OCI-LY7 (cell line): ENCODE data around the gene ALG11. TPM values are rescaled to one million over a fixed set of nuclear protein-coding genes. Genes with fewer than 3 reads are reported as not detected.

Experiments used
- BruUV-seq: library from RNA; stranded (reverse); fragments of 400-500 nt; replicated peaks from 2 replicates; lab custom pipeline; 2021; lab: Mats Ljungman, UMichigan
- CTCF ChIA-PET: fragments of 300-600 bp; sonication (Branson Sonifier 250); formaldehyde crosslinking; loops from one replicate; lab custom pipeline; 2022; ENCODE audit warnings: antibody characterized with exemption; ENCODE audit not compliant: unreplicated experiment; lab: Charles Lee
- POLR2A ChIA-PET: fragments of 300-600 bp; sonication (Branson Sonifier 250); formaldehyde crosslinking; loops from one replicate; lab custom pipeline; 2022; ENCODE audit warnings: antibody characterized with exemption; lab: Charles Lee
- DNase-seq: peaks from one replicate; pipeline ENCODE4 v3.0.0-alpha.2; 2015; ENCODE audit warnings: low spot score
- H2AFZ ChIP-seq: fragments of 200-600 bp; sonication (generic), shearing (Covaris generic); 2 replicates; pipeline ENCODE4 v1.6.1; 2014; ENCODE audit warnings: mild to moderate bottlenecking, antibody characterized with exemption, low read length, moderate library complexity
- H3K27ac ChIP-seq: fragments of 200-600 bp; sonication (generic); 2 replicates; pipeline ENCODE4 v1.5.1; 2014; ENCODE audit warnings: mixed run types, low read depth, mild to moderate bottlenecking, moderate library complexity, low read length, inconsistent platforms; ENCODE audit not compliant: poor library complexity, severe bottlenecking
- H3K36me3 ChIP-seq: fragments of 200-600 bp; sonication (generic); 2 replicates; pipeline ENCODE4 v1.6.1; 2014; ENCODE audit warnings: mild to moderate bottlenecking, antibody characterized with exemption, low read length, moderate library complexity, mixed read lengths; ENCODE audit not compliant: insufficient read depth
- H3K4me1 ChIP-seq: fragments of 200-600 bp; sonication (generic); 2 replicates; pipeline ENCODE4 v1.5.1; 2014; ENCODE audit warnings: mild to moderate bottlenecking, low read length; ENCODE audit not compliant: insufficient read depth, poor library complexity, severe bottlenecking
- H3K4me2 ChIP-seq: fragments of 200-600 bp; sonication (generic); 2 replicates; pipeline ENCODE4 v1.6.1; 2014; ENCODE audit warnings: mild to moderate bottlenecking, low read length
- H3K4me3 ChIP-seq: fragments of 200-600 bp; sonication (generic); 2 replicates; pipeline ENCODE4 v1.5.1; 2014; ENCODE audit warnings: mild to moderate bottlenecking, low read depth, low read length; ENCODE audit not compliant: poor library complexity, severe bottlenecking
- H3K79me2 ChIP-seq: fragments of 200-600 bp; sonication (generic); 2 replicates; pipeline ENCODE4 v1.6.1; 2016; ENCODE audit warnings: low read depth, mild to moderate bottlenecking, low read length, moderate library complexity, mixed read lengths; ENCODE audit not compliant: insufficient read depth
- H3K9me2 ChIP-seq: fragments of 200-600 bp; sonication (generic); 2 replicates; pipeline ENCODE4 v1.6.1; 2016; ENCODE audit warnings: mild to moderate bottlenecking, low read length, mixed read lengths; ENCODE audit not compliant: insufficient read depth
- H3K9me3 ChIP-seq: fragments of 200-600 bp; sonication (generic); 2 replicates; pipeline ENCODE4 v1.6.1; 2014; ENCODE audit warnings: mild to moderate bottlenecking, mixed run types, low read length, mixed read lengths
- H4K20me1 ChIP-seq: fragments of 200-600 bp; sonication (generic); 2 replicates; pipeline ENCODE4 v1.6.1; 2014; ENCODE audit warnings: mild to moderate bottlenecking, antibody characterized with exemption, low read length, moderate library complexity, mixed read lengths; ENCODE audit not compliant: insufficient read depth
- EZH2phosphoT487 ChIP-seq: fragments of 200-600 bp; sonication (generic); IDR thresholded peaks from 2 replicates; pipeline ENCODE4 v1.6.1; 2018; ENCODE audit warnings: low read depth, borderline replicate concordance, mild to moderate bottlenecking, mixed run types, antibody characterized with exemption, low read length, moderate library complexity, mixed read lengths
- intact Hi-C: fragments of 100-400 bp; cut with micrococcal nuclease; formaldehyde crosslinking; loops from one replicate; pipeline ENCODE4 v1.10.0; 2022; ENCODE audit not compliant: unreplicated experiment
- total RNA-seq, 2 experiments: library from RNA; depleted of rRNA in 1 of 2; stranded (reverse); fragments of >200 nt in 1 of 2; shearing (Covaris generic) in 1 of 2; gene quantifications; 2 replicates each; pipeline ENCODE4 v1.2.3, GENCODE V29; 2014 to 2022
- TF ChIP-seq, protein P1 (sequence below): fragments of 200-600 bp; sonication (generic); conservative IDR thresholded peaks from 2 replicates; pipeline ENCODE4 v1.5.1; 2014; ENCODE audit warnings: mild to moderate bottlenecking, antibody characterized with exemption, low read length, moderate library complexity, mixed read lengths

ALG11 gene
- total RNA-seq, 2 experiments from 2014 or later = 14.1 to 19.4 TPM

DNA sequence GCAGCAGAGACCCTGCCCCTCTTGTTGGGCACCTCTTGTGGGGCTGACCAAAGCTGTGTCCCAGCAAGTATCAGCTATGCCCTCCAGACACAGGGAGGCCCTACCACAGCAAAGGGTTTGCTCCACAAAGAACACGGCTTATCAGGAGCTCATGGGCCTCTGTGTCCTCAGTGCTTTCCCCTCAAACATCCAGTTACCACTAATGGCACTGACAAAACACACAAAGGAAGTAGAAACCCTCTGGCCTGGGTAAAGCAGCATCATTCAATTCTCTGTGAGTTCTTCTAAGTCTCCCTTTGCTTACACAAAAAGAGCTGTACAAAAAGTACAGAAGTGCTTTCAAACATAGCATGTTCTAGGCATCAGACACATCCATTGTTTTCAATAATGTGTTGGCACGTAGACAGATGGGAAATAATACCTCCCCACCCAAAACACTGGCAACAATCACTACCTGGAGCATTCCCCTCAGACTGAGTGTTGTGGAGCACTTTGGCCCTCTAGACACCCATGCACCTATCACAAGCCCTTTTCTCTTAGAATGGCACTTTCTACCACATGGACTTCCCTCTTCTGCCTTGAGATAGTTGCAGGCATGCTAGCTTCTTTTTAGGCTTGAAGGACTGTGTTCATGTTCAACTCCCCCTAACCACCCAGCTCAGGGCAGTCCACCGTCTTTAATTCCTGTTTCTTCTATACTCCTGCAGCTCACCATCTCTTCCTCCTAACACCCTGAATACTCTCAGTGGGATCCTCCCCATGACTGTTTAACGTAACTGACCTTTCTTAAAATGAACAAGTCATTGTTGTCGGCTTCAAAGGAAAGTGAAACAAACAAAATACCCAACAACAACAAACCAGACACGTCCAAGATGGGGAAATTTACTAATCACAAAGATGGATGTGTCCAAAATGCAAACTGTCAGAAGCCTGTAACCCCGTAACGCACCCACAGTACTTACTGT lies 44.4 kb upstream of the ALG11 start:
- TF ChIP-seq EZH2phosphoT487 = no peak
- TF ChIP-seq, protein P1, sequence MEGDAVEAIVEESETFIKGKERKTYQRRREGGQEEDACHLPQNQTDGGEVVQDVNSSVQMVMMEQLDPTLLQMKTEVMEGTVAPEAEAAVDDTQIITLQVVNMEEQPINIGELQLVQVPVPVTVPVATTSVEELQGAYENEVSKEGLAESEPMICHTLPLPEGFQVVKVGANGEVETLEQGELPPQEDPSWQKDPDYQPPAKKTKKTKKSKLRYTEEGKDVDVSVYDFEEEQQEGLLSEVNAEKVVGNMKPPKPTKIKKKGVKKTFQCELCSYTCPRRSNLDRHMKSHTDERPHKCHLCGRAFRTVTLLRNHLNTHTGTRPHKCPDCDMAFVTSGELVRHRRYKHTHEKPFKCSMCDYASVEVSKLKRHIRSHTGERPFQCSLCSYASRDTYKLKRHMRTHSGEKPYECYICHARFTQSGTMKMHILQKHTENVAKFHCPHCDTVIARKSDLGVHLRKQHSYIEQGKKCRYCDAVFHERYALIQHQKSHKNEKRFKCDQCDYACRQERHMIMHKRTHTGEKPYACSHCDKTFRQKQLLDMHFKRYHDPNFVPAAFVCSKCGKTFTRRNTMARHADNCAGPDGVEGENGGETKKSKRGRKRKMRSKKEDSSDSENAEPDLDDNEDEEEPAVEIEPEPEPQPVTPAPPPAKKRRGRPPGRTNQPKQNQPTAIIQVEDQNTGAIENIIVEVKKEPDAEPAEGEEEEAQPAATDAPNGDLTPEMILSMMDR = no peak
- CTCF ChIA-PET = no interaction called here
- Histone ChIP-seq H2AFZ (no peak overlapping the region), H3K9me3 (no peaks in the 10 kb centered on the region), H3K4me3 (no peak overlapping the region), H3K36me3 (no peaks in the 10 kb centered on the region), H3K4me1 (no peaks in the 10 kb centered on the region), H4K20me1 (no peaks in the 10 kb centered on the region), H3K4me2 (no peak overlapping the region), H3K9me2 (no peaks in the 10 kb centered on the region), H3K27ac (no peak overlapping the region), H3K79me2 (no peaks in the 10 kb centered on the region)
- POLR2A ChIA-PET = no interaction called here
- no TSS peak for BruUV-seq
- DNase-seq = no peak
- intact Hi-C loops = no loop called here

DNA sequence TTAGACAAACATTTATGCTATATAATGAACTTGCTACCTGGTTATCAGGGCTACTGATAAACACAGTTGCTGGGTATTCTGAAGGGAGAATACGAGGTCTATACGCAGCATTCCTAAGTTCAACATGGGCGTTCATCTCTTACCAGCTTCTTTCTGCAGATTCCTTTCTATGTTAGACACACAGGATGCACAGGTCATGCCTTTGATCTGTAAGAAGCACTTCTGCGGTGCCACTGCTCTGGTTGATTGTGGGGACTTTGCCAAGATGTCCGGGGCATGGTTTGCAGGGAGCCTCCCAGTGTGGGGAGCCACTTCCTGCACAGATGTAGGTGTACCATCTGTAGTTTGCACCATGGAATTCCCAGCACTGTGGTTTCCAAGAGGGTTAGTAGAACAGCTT lies 41.8 kb upstream of the ALG11 start:
- intact Hi-C loops = no loop called here
- H4K20me1 ChIP-seq = no peaks in the 10 kb centered on the region
- BruUV-seq = no TSS peak
- TF ChIP-seq, protein P1 = no peak
- no peak for TF ChIP-seq EZH2phosphoT487
- no peak overlapping the region for H3K27ac ChIP-seq
- no peaks in the 10 kb centered on the region for H3K9me2 ChIP-seq
- H3K4me2 ChIP-seq = no peak overlapping the region
- H3K79me2 ChIP-seq = no peaks in the 10 kb centered on the region
- no peak for DNase-seq
- no peaks in the 10 kb centered on the region for H3K9me3 ChIP-seq
- no peaks in the 10 kb centered on the region for H3K36me3 ChIP-seq
- ChIA-PET CTCF (no interaction called here), POLR2A (no interaction called here)
- H2AFZ ChIP-seq = no peak overlapping the region
- H3K4me1 ChIP-seq = no peaks in the 10 kb centered on the region
- H3K4me3 ChIP-seq = no peak overlapping the region
